AG10803 (cell line): ENCODE results near the gene ABI3BP.

Source experiments
- DNase-seq: peaks from one replicate; pipeline ENCODE4 v3.0.0; 2010; ENCODE audit warnings: low read depth
- H3K4me3 ChIP-seq: 2 replicates; pipeline ENCODE4 v1.5.1; 2011; ENCODE audit warnings: mild to moderate bottlenecking, low read length, control low read depth
- CTCF ChIP-seq: conservative IDR thresholded peaks from 2 replicates; pipeline ENCODE4 v1.5.1; 2011; ENCODE audit warnings: mild to moderate bottlenecking, low read length, control low read depth, inconsistent platforms

The ABI3BP gene

GRCh38 chr3:100715176-100715575 lies 278.0 kb downstream of the ABI3BP start:
- no peak for TF ChIP-seq CTCF
- H3K4me3 ChIP-seq: no peak overlapping the region
- no peak for DNase-seq

DNA sequence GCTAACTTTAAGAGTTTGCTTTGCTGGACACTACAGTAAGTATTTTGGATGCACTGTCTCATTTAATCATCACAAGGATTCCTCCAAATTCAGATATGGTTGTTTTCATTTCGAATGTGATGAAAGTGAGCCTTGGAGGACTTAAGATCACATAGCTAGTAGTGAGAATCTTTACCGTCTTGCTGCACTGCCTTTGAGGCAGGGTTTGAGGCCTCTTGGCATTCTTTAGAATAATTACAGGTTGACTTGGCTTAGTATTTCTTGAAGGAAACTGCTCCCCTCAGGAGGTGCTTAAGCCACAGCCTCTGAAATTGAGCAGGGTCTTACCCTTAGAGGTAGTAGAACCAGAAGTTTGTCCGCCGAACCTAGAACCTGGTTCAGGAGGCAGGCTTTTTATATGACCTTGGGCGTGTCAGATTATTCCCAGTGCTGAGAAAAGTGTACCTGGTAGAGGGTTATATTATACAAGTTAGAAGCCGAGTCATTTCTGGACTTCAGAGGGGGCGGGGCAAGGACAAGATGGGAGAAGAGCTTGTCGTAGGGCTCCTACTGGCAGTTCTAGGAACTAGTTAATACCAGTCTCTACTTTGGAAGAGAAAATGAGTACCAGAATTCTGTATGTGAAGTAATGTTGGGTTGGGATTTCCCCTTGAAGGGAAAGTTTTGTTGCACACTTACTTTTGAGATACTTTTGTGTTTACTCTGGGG lies 282.8 kb downstream of the ABI3BP start:
- peak; percentile 55 for TF ChIP-seq CTCF
- peak overlapping the region; percentile 85 for H3K4me3 ChIP-seq
- peak; percentile 73 for DNase-seq

GRCh38 chr3:100709842-100710260 lies 283.4 kb downstream of the ABI3BP start:
- no peak for TF ChIP-seq CTCF
- DNase-seq: peak; percentile 40
- peak overlapping the region; percentile 85 for H3K4me3 ChIP-seq

- DNase-seq: peak; percentile 99
- TF ChIP-seq CTCF: no peak
- peak within 1 kb of the TSS; percentile 85 for H3K4me3 ChIP-seq
Observed at GRCh38 chr3:100708989-100709841, 284.0 kb downstream of the ABI3BP start, which contains the start of gene TFG. Gene TFG (plus strand): TSS chr3:100709494. CDS start chr3:100713686, 4,192 bp downstream.

GRCh38 chr3:100708644-100708988 lies 284.6 kb downstream of the ABI3BP start:
- peak overlapping the region; percentile 85 for H3K4me3 ChIP-seq
- DNase-seq: no peak
- TF ChIP-seq CTCF: no peak

DNA sequence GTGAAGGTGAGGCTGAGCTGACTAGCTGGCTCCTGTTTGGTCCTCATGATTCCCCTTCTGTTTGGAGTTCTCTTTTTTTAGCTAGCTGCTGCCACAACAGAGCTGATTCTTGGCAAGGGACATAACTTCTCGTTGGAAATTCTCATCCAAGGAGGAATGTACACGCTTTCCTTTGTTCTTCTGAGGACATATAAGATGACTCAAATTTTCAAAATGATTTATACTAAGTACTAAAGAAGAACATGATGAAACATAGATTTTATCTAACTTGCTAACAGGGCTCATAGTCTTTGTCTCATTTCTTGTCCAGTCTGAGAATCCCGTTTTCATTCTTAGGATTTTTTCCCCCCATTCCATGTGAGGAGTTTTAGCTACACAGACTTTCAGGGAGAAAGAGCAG lies 286.9 kb downstream of the ABI3BP start:
- no peak for TF ChIP-seq CTCF
- DNase-seq: peak; percentile 59
- H3K4me3 ChIP-seq: no peak overlapping the region
